Right kidney (tissue), 1 donor: ENCODE measurements around the gene TMEM156.
"Not testable (repeated sequence)": the region's sequence is repeated elsewhere in the genome, so short reads cannot be mapped to it uniquely, and the experiment has no call there.

ENCODE experiments used
- DNase-seq: peaks from one replicate; pipeline ENCODE4 v3.0.0-alpha.2; 2016

Gene TMEM156

DNA sequence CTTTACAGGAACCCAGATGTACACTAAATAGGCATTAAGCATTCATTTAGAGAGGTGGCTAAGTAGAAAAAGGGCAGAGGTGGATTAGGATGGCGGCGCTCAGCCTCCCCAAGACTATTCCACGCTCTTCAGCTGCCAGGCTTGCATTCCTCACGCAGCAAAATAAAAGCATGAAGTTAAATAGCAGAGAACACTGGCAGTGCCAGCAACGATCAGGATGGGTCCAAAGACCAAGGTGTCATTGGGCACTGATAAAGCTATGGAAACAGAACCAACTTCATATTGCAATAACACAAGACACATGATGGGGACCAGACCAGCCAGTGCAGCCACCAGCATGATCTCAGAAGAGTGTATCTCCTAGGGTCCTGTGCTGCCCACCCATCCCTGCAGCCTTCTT is 42.0 kb downstream of the TMEM156 start:
- no peak for DNase-seq

DNA sequence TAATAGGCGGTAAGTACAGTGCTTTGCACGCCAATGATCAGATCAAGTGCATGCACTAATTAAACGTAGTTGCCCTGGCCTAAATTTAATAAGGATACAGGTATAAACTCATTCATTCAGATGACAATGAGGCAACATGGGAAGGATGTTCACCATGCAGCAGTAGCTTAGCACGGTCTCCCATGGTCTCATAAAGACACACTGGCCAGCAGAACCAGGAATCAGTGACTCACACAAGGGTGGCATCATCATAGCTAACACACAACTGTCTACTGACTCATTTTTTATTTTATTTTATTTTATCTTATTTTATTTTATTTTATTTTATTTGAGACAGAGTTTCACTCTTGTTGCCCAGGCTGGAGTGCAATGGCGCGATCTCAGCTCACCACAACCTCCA is 42.7 kb downstream of the TMEM156 start:
- DNase-seq, result no peak

DNA sequence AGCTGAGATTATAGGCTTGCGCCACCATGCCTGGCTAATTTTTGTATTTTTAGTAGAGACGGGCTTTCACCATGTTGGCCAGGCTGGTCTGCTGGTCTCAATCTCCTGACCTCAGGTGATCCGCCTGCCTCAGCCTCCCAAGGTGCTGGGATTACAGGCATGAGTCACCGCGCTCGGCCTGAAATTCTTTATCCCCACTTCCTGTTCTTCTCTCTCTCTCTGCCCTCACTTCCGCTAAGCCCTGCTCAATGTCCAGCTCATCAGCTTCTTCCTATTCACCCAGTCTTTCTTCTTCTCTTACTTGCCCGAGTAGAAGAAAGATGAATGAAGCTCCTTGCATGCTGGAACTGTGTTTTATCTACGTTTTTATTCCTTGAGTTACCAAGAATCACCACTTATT is 43.9 kb downstream of the TMEM156 start:
- not testable (repeated sequence) for DNase-seq

DNA sequence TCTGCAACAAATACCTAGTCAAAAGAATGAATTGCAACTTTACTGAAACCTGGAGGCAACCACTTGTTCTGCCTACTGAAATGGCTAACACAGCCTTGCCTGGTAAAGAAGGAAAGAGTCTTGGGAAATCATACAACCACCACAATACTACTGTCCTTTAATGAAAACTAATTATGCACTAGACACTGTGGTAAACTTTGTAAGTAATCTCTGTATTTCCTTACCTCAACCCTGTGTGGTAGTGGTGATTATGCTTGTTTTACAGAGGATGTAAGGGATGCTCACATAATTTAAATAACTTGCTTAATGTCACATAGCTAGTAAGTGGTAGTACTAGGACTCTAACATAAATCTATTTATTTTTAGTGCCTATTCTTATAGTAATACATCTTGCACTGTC is 44.7 kb downstream of the TMEM156 start:
- no peak for DNase-seq

DNA sequence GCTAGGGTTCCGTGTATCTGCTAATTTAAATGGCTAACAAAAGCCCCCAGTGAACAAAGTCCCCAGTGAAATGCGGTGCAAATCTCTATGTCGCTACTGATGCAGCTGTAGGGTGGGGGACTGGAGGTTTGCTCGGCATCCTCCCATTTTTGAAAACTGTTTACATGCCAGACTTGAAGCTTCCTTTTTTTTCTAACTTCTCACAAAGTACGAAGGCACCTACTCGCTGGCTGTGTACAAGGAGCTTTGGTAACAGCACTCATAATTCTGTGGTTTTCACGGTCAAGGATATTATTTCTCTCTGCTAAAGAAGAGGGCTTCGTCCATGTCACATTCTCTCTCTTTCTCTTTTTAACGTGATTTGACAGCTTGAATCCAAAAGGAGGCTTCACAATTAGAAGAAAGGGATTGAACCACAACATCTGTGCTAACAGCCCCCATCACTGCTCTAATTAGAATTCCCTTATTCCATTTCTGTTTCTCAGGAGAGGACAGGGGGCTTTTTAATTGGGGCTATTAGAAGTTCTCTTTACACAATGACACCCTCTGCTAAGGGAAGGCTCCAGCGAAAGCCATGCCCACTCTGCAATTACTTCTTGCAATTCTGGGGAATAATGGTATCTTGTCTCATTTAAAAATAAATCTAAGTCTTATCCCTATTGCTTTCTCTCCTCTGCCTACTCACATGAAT is 46.7 kb downstream of the TMEM156 start:
- DNase-seq, result no peak

DNA sequence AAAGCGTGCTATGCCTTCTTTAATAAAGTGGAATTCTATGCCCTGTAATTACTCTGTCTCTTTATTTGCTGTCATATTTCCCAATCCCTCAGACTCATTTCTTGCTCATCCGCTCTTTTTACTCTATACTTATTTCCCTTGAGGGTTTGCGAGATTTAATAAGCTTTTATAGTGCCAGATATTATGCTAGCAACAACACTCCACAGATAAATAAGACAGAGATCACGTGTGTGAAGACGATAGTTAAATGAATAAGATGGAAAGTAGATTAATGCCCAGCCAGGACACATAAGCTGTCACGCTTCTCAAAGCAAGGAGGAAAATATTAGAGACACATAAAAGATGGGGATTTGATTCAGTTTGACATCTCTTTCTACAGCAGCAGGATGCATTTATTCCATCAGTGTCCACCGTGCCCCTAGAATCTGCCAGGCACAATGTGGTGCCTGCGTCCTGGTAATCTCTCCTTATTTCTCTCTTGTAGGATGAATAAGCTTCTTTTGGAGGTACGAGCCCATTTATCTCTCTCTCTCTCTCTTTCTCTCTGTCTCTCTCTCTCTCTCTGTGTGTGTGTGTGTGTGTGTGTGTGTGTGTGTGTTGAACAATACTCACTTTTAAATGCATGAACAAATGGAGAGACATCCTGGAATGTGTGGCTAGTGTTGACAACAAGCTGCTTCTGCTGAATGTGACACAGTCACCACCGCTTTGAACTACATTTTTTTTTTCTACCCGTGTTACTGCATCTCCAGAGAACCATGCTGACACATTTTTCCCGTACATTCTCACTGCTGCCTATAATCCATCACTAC is 48.2 kb downstream of the TMEM156 start:
- DNase-seq, result no peak

DNA sequence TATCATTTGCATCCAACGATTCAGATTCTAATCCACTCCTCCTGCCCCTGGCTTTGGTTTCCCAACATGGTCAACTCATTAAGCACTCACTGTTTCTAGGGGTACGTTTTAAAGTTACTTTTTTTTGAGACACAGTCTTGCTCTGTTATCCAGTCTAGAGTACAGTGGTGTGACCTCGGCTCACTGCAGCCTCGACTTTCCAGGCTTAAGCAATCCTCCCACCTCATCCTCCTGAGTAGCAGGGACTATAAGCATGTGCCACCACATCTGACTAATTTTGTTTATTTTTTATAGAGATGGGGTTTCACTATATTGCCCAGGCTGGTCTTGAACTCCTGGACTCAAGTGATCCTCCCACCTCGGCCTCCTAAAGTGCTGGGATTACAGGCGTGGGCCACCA is 48.9 kb downstream of the TMEM156 start:
- DNase-seq, result no peak

DNA sequence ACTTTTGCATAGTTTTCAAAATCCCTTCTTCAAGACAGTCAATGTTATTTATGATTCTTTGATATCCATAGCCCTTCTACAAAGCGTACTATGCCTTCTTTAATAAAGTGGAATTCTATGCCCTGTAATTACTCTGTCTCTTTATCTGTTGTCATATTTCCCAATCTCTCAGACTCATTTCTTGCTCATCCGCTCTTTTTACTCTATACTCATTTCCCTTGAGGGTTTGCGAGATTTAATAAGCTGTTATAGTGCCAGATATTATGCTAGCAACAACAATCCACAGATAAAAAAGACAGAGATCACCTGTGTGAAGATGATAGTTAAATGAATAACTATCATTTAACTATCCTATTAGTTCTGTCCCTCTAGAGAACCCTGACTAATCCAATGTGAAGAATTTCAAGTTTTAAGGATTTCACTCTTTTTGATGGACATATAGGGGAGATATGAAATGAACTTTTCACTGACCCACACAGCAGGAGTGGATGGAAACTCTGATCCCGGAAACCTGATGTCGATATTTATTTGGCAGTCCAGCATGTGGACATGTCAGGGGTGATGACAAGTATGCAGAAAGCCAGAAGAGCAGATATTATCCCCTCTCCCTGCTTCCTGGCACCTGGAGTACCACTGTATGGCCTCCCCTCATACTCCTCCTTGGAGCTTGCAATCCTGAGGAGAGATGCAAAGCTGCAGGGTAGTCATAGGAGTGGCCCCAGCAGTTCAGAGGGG is 49.7 kb downstream of the TMEM156 start:
- DNase-seq, result no peak

DNA sequence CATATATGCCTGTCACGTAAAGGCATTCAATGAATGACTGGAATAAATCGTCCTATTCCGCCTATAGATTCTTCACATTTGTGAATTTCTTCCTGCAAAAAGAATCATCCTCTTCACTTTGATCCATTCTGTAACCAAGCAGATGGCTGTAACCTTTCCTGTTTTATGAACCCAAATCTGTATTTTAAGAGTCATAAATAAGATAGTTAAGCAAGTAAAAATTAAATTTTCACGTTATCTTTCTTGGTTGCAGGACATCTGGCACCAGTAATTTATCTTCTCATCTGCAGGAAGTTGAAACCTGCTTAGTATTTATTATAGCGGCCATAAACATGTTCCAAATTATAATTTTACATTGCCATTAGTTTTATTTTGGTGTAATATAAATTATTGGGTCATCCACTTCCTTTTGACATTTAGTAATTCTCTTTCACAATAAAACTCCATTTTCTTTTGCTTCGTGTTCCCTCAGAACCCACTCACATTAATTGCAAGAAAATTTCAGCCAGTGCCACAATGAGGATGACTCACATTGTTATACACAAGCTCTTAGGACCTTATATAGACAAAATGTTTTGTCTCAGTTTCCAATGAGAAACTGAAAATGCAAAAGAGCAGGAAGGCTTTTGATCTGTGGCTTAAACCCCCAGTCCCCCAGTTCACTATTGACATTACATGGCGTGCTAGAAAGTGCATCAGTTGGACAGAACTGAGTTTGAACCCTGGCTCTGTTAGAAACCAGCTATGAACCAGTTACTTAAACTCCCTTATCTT is 51.1 kb downstream of the TMEM156 start:
- no peak for DNase-seq

DNA sequence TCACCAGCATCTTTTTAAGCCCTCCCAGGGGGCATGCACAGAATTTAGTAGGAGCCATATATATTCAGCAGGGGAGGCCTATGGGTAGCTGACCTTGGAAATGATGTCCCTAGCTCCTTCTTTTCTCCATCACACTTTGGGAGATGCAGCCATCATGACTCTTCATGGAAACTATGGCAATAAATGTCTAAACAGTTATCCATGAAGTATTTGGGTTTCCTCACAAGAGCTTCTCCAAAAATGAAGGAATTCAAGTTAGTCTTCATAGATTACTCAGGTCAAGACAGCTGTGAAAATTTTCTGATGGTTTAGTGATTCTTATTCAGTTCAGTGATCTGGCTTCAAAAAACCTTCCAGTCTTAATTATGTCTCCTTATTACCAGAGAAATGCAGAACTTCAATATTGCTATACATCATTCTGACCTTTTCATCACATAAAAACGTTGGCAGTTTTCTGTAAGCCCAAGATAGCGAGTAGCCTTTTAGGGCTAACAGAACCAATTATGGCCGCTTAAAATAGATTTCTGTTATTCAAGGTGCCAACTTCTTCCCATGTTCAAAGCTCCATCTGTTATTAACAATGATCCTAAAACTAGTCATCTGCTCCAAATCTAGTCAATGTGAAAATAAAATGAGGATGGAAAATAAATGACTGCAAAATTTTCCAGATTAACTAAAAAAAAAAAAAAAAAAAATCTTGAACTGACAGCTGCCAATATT is 52.5 kb downstream of the TMEM156 start:
- DNase-seq, result no peak

DNA sequence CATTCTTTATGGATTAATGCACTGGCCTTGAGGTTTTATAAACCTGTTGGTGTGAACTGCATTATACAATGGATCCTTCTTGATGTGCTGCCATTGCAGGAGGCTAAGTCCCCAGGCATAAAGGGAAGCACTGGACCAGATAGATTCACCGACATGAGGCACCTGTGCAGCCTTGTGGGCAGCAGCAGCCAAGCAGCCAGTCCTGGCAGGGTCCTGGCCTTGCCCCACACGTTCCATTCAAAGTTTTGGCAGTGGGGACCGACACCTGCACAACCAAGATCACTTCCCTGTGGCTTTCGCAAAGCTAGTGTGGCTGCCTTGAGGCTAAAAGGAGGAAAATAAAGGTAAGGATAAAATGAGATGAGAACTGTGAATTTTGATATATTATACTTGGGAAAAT is 53.1 kb downstream of the TMEM156 start:
- no peak for DNase-seq

DNA sequence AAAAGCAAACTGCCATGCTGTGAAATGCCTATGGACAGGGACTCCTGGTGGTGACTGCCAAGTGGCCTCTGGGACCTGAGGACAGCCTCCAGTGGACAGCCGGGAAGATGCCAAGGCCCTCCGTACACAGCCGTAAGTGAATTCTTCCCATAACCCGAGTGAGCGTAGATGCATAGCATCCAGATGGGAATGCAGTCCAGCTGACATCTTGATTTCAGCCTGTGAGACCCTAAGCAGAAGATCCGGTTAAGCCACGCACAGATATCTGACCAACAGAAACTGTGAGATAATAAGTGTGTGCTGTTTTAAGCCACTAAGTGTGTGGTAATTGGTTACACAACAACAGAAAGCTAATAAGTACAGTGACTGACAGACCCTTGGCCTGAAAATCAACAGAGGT is 55.9 kb downstream of the TMEM156 start:
- no peak for DNase-seq

DNA sequence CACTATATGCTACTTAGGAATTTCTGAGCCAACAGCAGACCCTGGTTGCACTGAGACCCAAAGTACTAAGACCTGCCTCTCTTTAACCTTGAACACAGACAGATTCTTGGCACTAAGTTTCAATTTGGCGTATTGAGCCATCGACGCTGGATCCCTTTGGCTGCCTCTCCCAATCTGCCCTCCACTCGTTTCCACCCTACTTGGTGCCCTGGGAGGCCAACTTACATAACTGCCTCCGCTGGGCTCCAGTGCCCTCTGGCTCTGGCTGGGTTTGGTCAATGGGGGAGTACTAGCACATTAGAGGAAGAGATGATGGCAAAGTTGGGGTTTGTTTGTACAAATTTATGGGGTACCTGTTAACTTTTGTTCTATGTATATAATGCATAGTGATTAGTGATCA is 63.5 kb downstream of the TMEM156 start:
- DNase-seq, result no peak

DNA sequence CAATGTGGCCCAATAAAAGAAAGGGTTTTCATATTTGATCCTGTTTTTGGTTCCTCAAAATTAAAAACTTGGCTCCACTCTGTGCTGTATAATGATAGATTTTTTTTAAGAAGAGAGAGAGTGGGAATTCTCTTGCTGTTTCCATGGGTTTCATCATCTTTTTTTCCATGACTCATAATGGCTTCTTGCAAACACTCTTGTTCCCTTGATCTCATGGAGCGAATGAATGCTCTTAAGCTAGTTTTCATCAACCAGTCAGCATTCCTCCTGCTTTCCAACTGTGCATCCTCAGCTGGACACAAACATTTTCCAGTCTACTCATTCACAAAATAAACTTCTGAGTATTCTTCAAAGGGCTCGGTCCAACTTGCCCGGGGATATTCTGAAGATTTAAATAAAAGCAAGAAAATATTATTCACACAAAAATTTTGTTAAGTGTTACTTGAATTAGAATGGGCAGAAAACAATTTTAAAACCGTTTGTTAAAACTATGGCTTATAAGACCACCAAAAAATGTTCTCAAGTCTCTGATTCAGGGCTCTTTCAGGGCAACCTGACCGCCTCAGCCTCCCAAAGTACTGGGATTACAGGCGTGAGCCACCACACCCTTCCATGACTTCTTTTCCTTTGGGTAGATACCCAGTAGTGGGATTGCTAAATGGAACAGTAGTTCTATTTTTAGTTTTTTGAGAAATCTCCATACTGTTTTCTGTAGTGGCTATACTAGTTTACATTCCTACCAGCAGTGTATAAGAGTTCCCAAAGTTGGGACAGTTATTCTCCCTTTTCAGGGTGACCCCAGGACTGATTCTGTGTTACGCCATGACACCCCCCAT is 64.7 kb downstream of the TMEM156 start:
- DNase-seq, result no peak

DNA sequence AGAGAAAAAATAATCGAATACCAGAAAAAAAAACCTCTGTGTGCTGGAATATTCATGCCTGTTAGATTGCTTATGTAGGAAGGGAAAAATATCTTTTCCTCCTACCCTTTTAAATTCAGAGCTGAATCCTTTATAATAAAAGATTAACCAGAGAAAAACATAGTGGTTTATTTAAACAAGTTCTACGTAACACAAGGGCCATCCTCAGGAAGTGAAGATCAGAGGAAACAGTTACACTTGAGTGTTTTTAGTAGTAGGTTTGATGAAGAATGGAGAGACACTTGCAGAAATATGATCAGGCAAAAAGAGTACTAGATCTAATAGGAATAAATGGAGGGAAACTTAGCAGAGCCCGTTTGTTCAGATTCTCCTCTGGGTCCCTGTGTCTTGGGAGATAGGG is 66.3 kb downstream of the TMEM156 start:
- DNase-seq, result no peak

DNA sequence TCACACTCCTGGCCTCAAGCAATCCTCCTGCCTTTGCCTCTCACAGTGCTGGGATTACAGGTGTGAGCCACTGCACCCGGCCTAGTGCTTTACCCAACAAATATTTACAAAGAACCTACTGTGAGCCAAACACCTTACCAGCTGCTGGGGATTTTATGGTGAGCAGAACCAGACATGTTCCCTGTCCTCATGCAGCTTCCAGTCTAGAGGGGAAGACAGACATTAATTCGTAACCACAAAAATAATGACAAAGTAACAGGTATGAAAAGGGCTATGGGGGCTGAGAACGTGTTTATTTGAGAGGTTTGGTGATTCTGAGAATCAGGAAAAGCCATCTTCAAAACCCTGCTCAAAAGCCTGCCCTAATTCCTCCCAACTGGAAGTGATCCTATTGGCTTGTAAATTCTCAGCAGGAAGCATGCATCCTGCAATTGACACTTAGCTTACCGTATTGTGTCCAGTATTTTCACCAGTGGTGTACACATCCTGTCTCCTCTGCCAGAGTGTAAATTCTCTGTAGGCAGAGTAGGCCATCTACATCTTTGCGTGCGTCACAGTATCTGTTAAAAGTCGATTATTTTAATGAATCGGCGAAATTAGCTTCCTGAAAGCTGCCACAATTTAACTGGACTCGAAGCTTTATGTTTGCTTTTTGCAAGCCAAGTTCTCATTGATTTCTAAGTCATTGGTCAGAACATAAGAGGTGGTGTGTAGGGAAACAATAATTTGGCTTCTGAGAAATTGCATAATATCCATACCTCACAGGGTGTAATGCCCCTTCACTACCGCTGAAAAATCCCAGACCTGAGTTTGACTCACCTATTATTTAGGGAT is 67.0 kb downstream of the TMEM156 start:
- no peak for DNase-seq

DNA sequence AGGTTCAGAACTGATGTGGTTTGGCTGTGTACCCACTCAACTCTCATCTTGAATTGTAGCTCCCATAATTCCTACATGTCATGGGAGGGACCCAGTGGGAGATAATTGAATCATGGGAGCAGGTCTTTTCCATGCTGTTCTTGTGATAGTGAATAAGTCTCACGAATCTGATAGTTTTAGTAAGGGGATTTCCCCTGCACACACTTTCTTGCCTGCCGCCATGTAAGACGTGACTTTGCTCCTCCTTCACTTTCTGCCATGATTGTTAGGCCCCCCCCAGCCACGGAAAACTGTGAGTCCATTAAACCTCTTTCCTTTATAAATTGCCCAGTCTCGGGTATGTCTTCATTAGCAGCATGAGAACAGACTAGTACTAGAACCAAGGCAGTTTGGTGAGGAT is 73.0 kb downstream of the TMEM156 start:
- not testable (repeated sequence) for DNase-seq

DNA sequence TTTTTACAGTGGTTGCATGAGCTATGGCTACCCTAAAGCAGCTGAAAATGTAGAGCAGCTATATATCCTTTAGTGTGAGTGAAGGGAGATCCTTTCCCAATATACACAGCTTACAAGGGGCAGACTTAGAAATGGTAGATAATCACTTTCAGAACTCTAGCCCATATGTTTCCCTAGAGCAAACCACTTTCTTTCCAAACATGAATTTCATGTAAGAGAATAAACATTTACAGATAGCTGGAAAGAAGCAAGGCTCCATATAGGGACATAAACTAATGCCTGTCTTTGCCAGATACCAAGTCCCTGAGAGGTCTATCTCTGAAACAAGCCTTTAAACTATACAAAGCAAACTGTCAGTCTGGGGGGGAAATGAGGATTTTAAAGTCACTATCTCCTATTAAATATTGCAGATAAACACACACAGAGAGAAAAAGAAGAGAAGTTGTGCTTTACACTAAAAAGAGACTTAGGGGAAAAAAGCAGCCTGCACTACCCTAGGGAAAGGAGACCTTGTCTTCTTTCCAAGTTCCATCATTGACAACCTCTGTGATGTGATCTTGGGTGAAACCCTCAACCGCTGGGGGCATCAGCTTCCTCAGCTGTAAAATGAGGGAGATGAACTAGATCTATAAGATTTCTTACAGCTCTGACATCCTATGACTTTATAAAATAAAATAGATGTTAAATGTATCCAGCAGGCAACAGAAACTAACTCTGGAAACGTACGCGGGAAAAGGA is 73.6 kb downstream of the TMEM156 start:
- DNase-seq, result no peak

DNA sequence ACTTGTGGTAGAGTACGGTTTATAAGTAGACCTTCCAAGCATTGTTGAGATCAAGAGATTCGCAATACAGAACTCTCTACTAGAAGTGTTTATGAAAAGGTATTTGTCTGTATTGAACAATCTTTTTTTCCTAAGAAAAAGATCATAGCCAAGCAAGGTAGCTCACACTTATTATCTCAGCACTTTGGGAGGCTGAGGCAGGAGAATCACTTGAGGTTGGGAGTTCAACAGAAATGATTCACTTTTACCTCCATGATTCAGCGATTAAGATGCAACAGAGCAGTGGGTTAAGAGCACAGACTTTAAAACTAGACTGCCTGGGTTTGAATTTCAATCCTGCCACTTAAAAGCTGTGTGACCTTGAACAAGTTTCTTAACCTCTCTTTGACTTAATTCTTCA is 74.3 kb downstream of the TMEM156 start:
- no peak for DNase-seq
